ENCODE measurements around the gene BANF1.

Gene BANF1

DNA sequence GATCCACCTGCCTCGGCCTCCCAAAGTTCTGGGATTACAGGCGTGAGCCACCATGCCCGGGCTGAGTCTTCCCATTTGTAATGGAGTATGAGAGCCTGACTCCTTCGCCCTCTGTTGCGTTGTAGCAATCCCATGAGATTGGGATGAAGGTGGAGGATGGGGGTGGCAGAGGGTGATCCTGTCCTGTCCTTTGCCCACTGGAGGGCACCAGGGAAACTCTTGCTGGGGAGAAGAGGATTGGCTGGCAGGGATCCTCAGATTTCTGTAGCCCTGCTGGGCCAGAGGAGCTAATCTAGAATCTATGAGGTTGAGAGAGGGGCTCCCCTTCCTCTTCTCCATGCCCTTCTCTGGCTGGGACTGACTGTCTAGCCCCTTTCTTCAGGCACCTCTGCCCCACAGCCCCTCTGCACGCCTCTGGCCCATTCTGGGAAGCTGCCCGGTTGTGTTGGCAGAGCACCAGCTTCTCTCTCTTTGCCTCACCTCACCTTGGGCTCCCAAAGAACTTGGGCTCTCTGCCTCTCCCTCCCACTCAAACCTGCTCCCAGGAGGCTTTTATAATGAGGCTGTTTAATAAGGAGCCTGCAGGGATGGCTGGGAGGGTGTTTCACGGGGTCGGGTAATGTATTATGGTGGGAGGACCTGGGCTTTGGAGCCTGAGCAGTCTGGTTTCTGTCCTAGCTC is 33.5 kb downstream of the BANF1 start:
- H3K27me3 Mint-ChIP-seq, result no peaks in the 10 kb centered on the region
- H3K9me3 Mint-ChIP-seq, result no peaks in the 10 kb centered on the region
- ATAC-seq, result no peak
- H3K4me3 Mint-ChIP-seq, result no peak overlapping the region
- H3K36me3 Mint-ChIP-seq, result no peaks in the 10 kb centered on the region
- H3K4me1 Mint-ChIP-seq, result no peaks in the 10 kb centered on the region
- H3K27ac Mint-ChIP-seq, result no peak overlapping the region

DNA sequence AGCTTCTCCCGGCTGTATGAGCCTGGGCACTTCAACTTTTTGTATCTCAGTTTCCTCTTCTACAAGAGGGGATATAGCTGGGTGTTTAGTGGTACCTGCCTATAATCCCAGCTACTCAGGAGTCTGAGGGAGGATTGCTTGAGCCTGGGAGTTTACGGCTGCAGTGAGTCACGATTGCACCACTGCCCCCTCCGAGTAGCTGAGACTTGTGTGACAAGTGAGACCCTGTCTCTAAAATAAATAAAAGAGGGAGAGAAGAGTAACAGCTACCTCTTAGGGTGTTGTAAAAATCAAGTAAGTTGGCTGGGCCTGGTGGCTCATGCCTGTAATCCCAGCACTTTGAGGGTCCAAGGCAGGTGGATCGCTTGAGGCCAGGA is 34.0 kb downstream of the BANF1 start:
- ATAC-seq, result no peak
- Mint-ChIP-seq H3K27me3 (no peaks in the 10 kb centered on the region), H3K36me3 (no peaks in the 10 kb centered on the region), H3K4me1 (no peaks in the 10 kb centered on the region), H3K9me3 (no peaks in the 10 kb centered on the region), H3K4me3 (no peak overlapping the region), H3K27ac (no peak overlapping the region)

DNA sequence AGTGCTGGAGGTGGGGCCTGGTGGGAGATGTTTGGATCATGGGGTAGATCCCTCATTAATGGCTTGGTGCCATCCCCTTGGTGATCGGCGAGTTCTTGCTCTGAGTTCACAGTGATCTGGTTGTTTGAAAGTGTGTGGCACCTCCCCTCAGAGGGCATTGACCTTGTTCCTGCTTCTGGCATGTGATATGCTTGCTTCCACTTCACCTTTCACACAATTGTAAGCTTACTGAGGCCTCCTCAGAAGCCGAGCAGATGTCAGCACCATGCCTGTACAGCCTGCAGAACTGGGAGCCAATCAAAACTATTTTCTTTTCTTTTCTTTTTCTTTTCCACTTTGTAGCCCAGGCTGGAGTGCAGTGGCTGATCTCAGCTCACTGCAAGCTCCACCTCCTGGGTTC is 35.0 kb downstream of the BANF1 start:
- Mint-ChIP-seq H3K9me3 (no peaks in the 10 kb centered on the region), H3K4me3 (no peak overlapping the region), H3K36me3 (no peaks in the 10 kb centered on the region), H3K27ac (no peak overlapping the region), H3K4me1 (no peaks in the 10 kb centered on the region), H3K27me3 (no peaks in the 10 kb centered on the region)
- ATAC-seq, result no peak

DNA sequence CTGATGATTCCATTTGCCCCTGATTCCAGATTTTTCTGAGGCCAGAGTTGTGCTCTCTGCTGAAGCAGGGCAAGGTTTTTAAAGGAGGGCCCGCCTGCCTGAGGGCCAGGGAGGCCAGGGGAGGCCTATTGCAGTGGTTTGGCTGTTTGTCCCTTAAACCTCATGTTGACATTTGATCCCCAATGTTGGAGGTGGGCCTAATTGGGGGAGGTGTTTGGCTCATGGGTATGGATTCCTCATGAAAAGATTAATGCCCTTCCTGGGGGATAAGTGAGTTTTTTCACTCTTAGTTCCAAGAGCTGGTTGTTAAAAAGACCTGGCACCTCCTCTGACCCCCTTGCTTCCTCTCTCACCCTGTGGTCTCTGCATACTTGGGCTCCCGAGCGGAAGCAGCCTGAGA is 37.5 kb downstream of the BANF1 start:
- H3K27ac Mint-ChIP-seq, result no peak overlapping the region
- no peaks in the 10 kb centered on the region for H3K9me3 Mint-ChIP-seq
- no peaks in the 10 kb centered on the region for H3K36me3 Mint-ChIP-seq
- ATAC-seq, result no peak
- H3K27me3 Mint-ChIP-seq, result no peaks in the 10 kb centered on the region
- H3K4me1 Mint-ChIP-seq, result peaks cover 4% of the 10 kb centered on the region
- no peak overlapping the region for H3K4me3 Mint-ChIP-seq

DNA sequence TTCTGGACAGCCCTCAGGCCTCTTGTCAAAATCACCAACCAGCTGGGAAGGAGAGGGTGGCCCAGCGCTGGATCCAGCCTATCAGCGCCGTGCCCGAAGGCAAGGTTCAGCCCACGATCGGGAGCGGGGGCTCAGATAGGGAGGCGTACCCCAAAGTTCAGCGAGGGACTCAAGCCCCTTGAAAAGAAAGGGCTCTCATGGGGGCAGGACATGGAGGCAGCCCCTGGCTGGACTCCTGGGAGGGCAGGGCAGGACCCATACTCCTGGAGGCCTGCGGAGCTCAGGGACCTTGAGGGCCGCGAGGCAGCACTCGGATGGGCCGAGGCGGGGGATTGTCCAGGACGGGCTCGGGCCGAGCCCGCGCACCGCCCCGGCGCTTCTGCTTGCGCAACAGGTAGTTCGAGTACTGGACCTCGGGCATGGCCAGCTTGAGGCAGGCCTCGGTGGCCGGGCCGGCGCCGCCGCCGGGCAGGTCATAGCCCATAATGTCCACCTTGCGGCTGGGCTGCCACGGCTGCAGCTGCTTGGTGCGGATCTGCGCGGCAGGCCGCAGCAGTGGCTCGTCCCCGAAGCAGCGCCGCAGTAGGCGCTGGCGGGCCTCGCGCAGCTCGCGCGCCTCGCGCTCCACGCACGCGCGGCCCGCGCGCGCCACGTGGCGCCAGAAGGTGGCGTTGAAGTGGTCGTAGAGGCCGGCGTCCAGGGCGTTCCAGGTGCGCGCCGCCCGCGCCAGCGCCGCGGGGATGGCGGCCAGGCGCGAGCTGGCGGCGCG is 40.1 kb downstream of the BANF1 start:
- no peak for ATAC-seq
- Mint-ChIP-seq H3K27ac (no peak overlapping the region), H3K4me1 (peaks cover 17% of the 10 kb centered on the region), H3K36me3 (no peaks in the 10 kb centered on the region), H3K27me3 (no peaks in the 10 kb centered on the region), H3K4me3 (no peak overlapping the region), H3K9me3 (no peaks in the 10 kb centered on the region)

DNA sequence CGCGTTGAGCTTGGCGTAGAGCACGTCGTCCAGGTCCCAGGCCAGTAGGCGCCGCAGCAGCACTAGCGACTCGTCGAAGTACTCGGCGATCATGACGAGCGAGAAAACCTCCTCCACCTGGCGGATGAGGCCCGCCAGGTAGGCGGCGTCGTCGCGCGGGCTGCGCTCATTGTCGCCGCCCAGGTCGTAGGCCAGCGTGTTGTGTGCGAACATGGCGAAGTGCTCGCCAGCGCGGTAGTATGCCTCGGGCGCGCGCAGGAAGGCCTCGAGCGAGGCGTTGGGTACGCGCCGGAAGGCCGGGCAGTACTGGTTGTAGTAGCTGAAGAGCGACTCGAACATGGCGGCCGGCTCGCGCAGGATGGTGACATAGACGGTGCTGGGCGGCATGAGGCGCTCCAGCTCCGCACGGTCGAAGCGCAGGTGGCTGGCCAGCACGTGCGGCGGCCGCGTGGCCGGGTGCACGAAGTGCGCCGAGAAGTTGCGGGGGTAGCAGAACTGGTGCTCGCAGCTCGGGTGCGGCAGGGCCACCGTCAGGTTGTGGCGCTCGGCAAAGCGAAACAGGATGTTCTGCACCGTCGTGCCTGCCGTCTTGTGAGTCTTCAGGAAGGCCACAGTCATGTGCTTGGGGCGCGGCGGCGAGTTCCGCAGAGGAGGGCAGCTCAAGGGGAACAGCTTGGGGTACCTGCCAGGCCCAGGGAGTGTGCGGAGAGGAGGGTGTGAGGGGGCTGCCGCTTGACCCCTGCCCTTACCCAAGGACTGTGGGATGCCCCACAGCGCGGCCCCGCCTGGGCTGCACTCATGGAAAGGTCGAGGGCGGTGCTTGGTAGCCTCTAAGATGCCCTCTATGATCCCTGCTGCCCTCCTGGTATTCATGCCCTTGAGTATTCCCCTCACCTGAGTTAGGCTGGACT is 40.9 kb downstream of the BANF1 start:
- peaks cover 17% of the 10 kb centered on the region for H3K4me1 Mint-ChIP-seq
- no peaks in the 10 kb centered on the region for H3K36me3 Mint-ChIP-seq
- H3K27me3 Mint-ChIP-seq, result peaks cover 1% of the 10 kb centered on the region
- no peaks in the 10 kb centered on the region for H3K9me3 Mint-ChIP-seq
- H3K4me3 Mint-ChIP-seq, result no peak overlapping the region
- no peak for ATAC-seq
- no peak overlapping the region for H3K27ac Mint-ChIP-seq

DNA sequence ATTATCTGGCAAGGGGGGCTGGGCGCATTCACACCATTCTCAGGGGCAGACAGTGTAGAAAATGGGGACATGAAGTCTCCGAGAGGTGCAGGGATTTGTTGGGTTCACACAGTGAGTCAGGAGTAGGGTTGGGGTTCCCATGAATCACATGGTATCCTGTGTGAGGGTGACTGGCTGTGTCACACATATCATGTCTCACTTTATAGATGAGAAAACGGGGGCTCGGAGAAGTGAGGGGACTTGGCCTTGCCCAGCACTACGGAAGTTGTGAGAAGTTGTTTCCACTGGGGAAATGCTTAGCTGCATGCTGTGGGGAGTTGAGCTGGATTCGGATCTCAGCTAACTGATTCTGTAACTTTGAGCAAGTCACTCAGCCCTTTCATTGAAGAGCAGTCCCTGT is 42.5 kb downstream of the BANF1 start:
- Mint-ChIP-seq H3K36me3 (no peaks in the 10 kb centered on the region), H3K27me3 (peaks cover 16% of the 10 kb centered on the region), H3K4me1 (peaks cover 22% of the 10 kb centered on the region), H3K27ac (no peak overlapping the region), H3K4me3 (peak overlapping the region; percentile 45), H3K9me3 (no peaks in the 10 kb centered on the region)
- ATAC-seq, result peak; percentile 2

DNA sequence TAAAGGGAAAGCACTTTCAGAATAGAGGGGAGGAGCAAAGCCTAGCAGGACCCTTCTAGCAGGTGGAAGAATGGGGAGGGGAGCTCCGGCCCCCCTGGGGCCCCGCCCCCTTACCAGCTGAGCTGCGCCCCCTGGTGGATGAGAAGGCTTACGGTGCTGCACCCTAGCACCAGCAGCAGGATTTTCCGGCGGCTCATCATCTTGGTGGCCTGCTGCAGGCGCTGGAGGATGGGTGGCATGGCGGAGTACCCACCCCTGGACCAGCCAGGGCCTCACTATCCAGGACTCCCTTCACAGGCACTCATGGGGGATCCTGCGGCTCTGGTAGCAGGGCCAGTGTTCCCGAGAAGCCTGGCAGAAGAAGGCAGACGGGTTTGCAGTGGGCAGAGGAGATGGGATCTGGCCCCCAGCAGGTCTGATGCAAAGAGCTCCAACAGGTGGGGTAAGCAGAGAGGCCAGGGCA is 42.9 kb downstream of the BANF1 start:
- H3K27me3 Mint-ChIP-seq, result peaks cover 18% of the 10 kb centered on the region
- peak; percentile 90 for ATAC-seq
- H3K27ac Mint-ChIP-seq, result no peak overlapping the region
- H3K9me3 Mint-ChIP-seq, result no peaks in the 10 kb centered on the region
- H3K36me3 Mint-ChIP-seq, result no peaks in the 10 kb centered on the region
- peaks cover 23% of the 10 kb centered on the region for H3K4me1 Mint-ChIP-seq
- H3K4me3 Mint-ChIP-seq, result peak overlapping the region; percentile 45

DNA sequence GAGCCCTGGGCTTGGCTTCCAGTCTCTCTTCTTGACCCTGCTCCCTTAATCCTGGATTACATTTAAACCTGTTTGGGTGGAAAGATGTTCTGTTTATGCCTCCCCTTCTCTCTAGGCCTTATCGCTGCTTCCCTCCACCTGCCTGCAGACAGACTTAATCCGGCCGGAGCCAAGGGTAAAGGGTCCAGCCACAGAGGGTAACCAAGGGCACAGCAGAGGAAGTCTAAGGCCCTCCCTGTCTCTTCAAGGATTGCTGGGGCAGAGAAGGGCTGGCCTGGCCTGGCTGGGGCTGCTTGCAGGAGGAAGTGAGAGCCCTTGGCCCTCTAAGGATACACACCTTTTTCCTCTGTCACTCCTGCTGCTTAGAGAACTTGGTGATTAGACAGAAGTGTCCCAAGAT is 44.6 kb downstream of the BANF1 start:
- no peaks in the 10 kb centered on the region for H3K9me3 Mint-ChIP-seq
- no peak for ATAC-seq
- no peak overlapping the region for H3K4me3 Mint-ChIP-seq
- H3K27me3 Mint-ChIP-seq, result peaks cover 18% of the 10 kb centered on the region
- no peaks in the 10 kb centered on the region for H3K36me3 Mint-ChIP-seq
- H3K4me1 Mint-ChIP-seq, result peaks cover 34% of the 10 kb centered on the region
- H3K27ac Mint-ChIP-seq, result no peak overlapping the region

DNA sequence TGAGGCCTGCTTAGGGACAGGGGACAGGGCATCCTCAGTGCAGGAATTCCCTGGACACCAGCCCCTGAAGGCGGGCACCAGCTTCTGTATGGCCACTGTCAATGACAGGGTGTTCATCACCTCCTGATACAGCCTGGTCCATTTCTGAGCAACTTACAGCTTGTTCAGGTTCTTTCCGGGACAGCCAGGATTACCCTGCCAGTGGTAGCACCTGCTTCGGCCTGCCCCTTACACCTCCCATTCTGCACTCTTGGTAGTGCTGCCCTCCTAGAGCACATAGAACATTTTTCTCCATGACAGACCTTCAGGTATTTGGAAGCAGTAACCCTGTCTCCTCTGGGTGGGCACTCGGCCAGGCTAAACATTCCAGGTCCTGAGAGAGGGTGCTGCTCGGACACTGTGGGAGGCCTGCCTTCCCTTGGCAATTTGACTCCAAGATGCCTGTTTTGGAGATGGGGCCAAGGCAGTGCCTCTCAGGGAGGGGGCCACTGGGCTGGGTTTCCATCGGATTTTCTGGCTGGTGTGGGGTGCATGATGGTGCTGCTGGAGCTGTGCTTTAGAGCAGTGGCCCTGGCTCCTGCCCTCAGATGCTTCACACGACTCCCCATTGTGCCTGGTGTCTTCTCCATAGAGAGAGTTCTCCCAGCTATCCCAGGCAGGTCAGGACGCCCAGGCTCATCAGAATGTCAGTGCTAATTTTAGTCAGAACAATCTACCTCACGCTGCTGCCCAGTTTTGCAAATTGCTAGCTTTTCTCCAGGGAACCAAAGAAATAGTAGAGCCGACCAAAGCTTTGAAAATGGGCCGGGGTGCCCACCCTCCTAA is 45.5 kb downstream of the BANF1 start:
- Mint-ChIP-seq H3K27ac (no peak overlapping the region), H3K4me3 (no peak overlapping the region), H3K9me3 (no peaks in the 10 kb centered on the region), H3K4me1 (peaks cover 40% of the 10 kb centered on the region), H3K36me3 (peaks cover 5% of the 10 kb centered on the region), H3K27me3 (peaks cover 18% of the 10 kb centered on the region)
- ATAC-seq, result no peak

DNA sequence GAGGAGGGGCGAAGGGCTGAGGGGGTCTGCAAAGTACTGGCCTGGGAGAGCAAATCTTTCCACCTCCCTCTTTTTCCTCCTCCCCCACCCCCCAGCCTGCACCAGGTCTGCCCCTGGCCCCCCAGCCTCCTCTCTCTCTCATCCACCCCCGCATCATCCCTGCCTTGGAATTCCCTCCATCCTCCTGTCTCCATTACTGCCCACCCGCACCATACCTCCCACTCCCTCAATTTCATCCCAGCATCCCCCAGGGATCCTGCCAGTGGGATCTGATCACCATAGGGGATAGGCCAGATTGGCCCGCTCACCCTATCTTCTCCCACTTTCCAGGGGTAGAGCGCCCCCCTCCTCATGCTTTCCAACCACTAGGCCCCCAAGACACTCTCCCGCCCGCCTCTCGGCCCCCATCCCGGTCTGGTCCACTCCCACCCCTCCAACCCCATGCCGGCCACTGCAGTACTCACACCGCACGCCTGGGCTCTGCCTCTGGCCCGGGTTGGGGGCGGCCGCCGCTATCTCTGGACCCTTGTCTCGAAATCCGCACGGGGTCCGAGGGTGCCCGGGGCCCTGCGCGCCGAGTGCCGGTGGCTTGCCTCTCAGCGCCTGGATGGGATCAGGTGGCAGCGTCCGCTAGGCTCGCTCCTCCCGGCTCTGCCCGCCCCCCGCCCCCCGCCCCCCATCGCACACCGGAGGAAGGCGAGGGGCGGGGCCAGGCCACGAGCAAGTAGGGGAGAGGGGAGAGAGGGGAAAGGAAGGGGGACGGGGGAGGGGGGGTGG is 46.4 kb downstream of the BANF1 start, which contains the start of gene GAL3ST3:
Gene GAL3ST3, minus strand, starts transcription at position 615 of the 777 bp plus-strand sequence. CDS start 3,746 bp downstream, outside the sequence.
- peaks cover 18% of the 10 kb centered on the region for H3K27me3 Mint-ChIP-seq
- H3K36me3 Mint-ChIP-seq, result peaks cover 5% of the 10 kb centered on the region
- H3K27ac Mint-ChIP-seq, result peak within 1 kb of the TSS; percentile 94
- H3K9me3 Mint-ChIP-seq, result no peaks in the 10 kb centered on the region
- peaks cover 47% of the 10 kb centered on the region for H3K4me1 Mint-ChIP-seq
- H3K4me3 Mint-ChIP-seq, result no peak within 1 kb of the TSS
- ATAC-seq, result no peak

DNA sequence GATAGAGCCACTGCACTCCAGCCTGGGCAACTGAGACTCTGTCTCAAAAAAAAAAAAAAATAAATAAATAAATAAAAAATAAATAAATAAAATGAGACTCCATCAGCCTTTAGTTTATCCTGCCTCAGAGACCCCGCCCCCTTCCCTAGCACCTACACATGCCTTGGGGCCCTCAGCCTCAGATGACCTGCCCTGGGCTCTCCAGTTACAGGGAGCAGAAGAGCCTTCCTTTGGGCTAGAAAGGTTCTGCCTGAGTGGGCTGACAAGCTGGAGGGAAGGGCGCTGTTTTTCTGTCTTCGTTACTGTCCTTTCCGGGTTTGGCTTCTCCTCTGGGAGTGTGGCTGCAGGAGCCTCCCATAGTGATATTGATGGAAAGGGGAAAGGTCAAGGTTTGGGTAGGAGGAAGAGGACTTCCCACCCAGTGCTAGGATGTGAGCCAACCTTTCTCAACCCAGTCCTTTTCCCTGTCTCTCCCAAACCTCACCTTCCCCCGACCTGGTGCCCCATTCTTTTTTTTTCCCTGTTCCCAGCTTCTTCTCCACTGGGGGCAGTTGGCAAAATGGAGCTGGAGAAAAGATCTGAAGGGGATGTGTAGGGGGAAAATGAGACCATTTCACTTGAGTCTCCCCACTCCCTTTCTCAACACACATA is 48.4 kb downstream of the BANF1 start:
- peaks cover 18% of the 10 kb centered on the region for H3K27me3 Mint-ChIP-seq
- H3K36me3 Mint-ChIP-seq, result peaks cover 19% of the 10 kb centered on the region
- H3K27ac Mint-ChIP-seq, result peak overlapping the region; percentile 94
- H3K4me1 Mint-ChIP-seq, result peaks cover 37% of the 10 kb centered on the region
- ATAC-seq, result no peak
- H3K4me3 Mint-ChIP-seq, result peak overlapping the region; percentile 99
- no peaks in the 10 kb centered on the region for H3K9me3 Mint-ChIP-seq

DNA sequence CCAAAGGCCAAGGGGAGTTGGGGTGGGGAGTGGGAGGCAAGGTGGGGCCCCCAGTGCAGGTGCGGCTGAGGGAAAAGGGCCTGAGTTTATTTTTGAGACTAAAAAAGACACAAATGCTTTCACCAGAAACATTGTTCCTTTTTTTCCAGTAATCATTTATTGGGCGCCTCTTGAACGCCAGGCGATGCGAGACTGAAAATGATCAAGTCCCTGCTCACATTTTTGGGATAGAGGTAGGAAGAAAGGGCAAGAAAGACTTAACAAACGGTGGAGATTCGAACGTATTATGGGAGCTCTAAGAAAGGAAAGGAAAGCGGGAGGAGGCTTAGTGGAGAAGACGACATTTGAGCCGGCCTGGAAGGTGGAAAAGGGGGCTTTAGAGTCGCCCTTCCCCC is 49.1 kb downstream of the BANF1 start:
- peak overlapping the region; percentile 94 for H3K27ac Mint-ChIP-seq
- H3K4me1 Mint-ChIP-seq, result peaks cover 35% of the 10 kb centered on the region
- no peaks in the 10 kb centered on the region for H3K9me3 Mint-ChIP-seq
- H3K36me3 Mint-ChIP-seq, result peaks cover 26% of the 10 kb centered on the region
- peak overlapping the region; percentile 99 for H3K4me3 Mint-ChIP-seq
- ATAC-seq, result no peak
- H3K27me3 Mint-ChIP-seq, result peaks cover 18% of the 10 kb centered on the region
